ENCODE results near the gene PEAK1.

Gene PEAK1

GRCh38 chr15:77076323-77076915 lies 343.5 kb downstream of the PEAK1 start:
- DNase-seq = no peak

- DNase-seq = no peak
Observed at GRCh38 chr15:77075528-77075927, 344.4 kb downstream of the PEAK1 start.

GRCh38 chr15:77074350-77074749 lies 345.6 kb downstream of the PEAK1 start:
- no peak for DNase-seq

GRCh38 chr15:77071305-77072223 lies 348.3 kb downstream of the PEAK1 start:
- no peak for DNase-seq

GRCh38 chr15:77070495-77071304 lies 349.2 kb downstream of the PEAK1 start, which contains the start of gene TSPAN3:
TSS of gene TSPAN3 (minus strand) at chr15:77071109. CDS start at chr15:77070954, 155 bp downstream.
- DNase-seq = peak; percentile 98

DNA sequence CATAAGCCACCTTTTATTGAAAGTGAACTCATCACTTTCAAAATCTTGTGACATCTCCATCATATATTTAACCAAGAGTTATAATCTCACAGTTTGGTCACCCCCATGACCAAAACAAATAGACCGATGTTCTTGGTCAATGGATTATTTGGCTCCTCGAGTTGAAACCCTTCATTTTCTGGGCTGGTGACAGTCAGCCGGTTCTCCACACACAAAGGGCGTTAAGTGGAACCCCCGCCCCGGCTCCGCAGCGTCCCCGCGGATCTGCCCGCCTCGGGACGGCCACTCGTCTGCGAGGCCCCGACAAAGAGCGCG lies 349.8 kb downstream of the PEAK1 start:
- DNase-seq = no peak

DNA sequence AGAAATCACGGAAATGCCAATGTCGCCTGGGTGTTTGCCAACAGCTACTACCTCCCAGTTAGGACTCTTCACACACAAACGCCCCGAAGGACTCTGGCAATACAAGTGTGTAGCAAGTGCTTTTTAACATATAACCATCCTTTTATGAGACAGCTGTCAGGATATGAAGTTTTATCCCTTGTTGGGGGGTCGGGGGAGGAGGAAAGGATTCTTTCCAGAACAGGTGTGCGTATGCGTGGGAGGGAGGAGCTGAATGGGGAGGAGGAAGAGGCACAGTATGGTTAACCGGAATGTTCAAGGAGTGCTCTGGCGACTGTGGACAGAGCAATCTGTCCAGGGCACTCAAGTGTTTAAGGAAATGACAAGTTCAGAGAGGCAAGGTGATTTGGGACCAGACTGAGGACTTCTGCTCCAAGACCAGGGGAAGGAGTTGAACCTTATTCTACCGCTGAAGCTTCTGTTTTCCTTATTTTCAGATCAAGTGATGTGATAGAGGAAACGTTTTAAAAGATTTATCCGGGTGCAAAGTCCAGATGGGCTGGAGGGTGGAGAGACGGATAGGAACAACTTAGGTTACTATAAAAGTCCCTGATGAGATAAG lies 350.3 kb downstream of the PEAK1 start:
- peak; percentile 40 for DNase-seq

DNA sequence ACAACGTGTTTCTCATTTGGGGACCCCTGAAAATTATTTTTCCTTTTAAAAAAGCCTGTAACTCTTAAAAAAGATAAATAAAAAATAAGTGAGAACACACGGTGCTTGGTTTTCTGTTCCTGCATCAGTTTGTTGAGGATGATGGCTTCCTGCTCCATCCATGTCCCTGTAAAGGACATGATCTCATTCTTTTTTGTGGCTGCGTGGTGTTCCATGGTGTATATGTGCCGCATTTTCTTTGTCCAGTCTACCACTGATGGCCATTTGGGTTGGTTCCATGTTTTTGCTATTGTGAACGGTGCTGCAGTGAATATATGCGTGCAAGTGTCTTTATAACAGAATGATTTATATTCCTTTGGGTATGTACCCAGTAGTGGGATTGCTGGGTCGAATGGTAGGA lies 351.3 kb downstream of the PEAK1 start:
- DNase-seq = no peak

GRCh38 chr15:77067691-77068367 lies 352.1 kb downstream of the PEAK1 start:
- DNase-seq = no peak

GRCh38 chr15:77066971-77067690 lies 352.8 kb downstream of the PEAK1 start:
- peak; percentile 91 for DNase-seq

GRCh38 chr15:77064539-77065308 lies 355.2 kb downstream of the PEAK1 start:
- no peak for DNase-seq

- no peak for DNase-seq
Observed at GRCh38 chr15:77064063-77064462, 355.8 kb downstream of the PEAK1 start.

DNA sequence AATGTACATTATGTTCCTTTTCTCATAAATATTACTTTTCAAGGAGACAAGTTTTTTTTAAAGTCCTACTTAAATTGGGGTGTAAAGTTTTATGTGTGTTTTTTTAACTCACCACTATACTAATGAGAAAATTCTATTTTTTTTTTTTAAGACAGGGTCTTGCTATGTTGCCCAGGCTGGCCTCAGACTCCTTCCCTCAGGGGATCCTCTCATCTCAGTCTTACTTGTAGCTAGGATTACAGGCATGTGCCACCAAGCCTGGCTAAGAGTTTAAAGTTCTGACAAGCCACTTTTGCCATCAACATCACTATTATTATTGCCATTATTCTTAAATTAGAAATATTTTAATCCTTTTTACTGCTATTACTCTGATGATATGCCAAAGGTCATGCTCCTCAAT lies 356.7 kb downstream of the PEAK1 start:
- DNase-seq = no peak

- DNase-seq = peak; percentile 55
Observed at GRCh38 chr15:77060546-77060945, 359.4 kb downstream of the PEAK1 start.

DNA sequence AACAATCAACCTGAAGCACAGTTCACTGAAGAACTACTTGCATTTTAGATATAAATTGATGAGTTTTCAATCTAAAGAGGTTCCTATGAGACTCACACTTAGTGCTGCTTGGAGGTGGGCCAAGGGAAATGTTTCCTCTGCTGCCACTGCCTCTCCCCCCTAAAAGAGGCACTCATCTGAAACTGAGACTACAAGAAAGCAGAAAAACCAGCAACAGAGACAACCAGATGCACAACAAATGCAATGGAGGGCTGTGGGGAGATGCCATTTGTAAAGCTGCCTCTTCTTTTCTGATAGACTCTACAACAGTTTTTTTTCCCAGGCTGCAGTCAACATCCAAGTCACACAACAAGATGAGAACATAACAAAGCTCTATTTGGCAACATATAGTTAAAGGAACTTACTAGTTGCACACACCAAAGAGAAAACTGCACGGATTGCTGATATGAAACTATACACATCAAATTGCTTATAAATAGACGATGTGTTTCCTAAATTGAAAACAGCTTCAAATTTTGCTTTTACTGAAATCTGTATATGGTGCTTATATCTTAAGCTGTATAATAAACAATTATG lies 360.0 kb downstream of the PEAK1 start:
- DNase-seq = no peak

GRCh38 chr15:77058468-77058867 lies 361.4 kb downstream of the PEAK1 start:
- DNase-seq = no peak

GRCh38 chr15:77057685-77058084 lies 362.2 kb downstream of the PEAK1 start:
- no peak for DNase-seq

DNA sequence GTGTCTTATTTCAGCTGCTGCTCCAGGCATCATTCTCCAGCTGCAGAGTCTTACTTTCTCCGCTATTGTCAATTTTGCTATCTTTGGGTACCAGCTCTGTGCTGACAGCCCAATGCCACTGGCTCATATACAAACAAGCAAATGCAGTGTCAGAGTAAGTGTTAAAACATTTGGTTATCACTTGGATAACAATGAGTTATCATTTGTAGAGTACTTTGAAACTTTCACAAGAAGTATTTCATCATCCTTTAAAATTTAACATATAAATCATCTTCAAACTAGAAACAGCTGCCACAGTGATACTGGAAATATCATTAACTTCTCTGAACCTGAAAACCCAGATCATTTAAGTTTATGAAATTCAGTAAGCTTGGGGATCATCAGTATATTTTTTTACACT lies 362.8 kb downstream of the PEAK1 start:
- no peak for DNase-seq

- no peak for DNase-seq
Observed at GRCh38 chr15:77053709-77054108, 366.2 kb downstream of the PEAK1 start.

GRCh38 chr15:77052556-77052955 lies 367.3 kb downstream of the PEAK1 start:
- DNase-seq = no peak

Measured in NCI-H82 (cell line).